Fibroblast of the aortic adventitia (primary cell): Measurements from ENCODE around the gene PLAC9. TPM values are rescaled to one million over a fixed set of nuclear protein-coding genes. Genes with fewer than 3 reads are reported as not detected.

ENCODE experiments used
- DNase-seq: peaks from one replicate; pipeline ENCODE4 v3.0.0-alpha.2; 2010; ENCODE audit warnings: low read depth
- H3K4me3 ChIP-seq: 2 replicates; pipeline ENCODE4 v1.5.1; 2011; ENCODE audit warnings: low read depth, mild to moderate bottlenecking, control low read depth, low read length, moderate library complexity
- CTCF ChIP-seq: IDR thresholded peaks from 2 replicates; pipeline ENCODE4 v1.5.1; 2011; ENCODE audit warnings: mild to moderate bottlenecking, low read length, control low read depth, inconsistent platforms; ENCODE audit not compliant: insufficient read depth
- total RNA-seq: library from RNA; depleted of rRNA; stranded (reverse); fragments of >200 nt; gene quantifications from 2 replicates; pipeline ENCODE4 v1.2.3, GENCODE V29; 2012; ENCODE audit warnings: low replicate concordance

PLAC9 gene
- total RNA-seq, 1 donor = 32.1 TPM

DNA sequence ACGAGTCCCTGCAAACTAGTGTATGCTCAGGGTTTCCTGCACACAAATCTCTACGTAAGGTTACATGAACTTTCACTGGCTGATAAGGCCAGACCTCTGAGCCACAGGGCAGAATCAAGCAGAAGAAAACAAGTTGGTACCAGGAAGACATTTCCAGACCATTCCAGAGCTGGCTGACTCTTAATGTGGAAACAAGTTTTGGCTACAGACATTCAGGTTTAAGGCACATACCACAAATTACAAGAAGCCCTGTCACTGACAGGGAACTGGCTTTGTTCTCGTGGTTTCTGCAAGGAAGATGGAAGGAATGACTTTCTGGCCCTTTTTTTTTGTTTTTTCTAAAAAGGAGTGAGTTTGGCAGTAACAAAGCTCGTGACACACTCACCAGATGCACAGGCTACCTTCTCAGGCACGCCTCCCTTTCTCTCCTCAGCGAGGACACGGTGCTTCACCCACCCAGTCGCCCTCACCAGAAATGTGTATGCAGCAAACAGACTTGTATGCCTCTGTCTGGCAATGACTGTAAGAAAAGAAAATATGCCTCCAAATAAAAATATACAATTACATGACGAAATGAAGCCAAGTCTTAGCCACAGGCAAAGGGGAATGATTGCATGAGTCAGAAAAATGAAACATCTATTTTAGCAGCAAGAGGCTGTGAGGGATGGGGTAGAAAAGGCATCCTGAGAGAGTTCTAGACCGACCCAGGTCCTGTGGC lies 22.6 kb downstream of the PLAC9 start:
- no peak for TF ChIP-seq CTCF
- H3K4me3 ChIP-seq = no peak overlapping the region
- DNase-seq = peak; percentile 99

DNA sequence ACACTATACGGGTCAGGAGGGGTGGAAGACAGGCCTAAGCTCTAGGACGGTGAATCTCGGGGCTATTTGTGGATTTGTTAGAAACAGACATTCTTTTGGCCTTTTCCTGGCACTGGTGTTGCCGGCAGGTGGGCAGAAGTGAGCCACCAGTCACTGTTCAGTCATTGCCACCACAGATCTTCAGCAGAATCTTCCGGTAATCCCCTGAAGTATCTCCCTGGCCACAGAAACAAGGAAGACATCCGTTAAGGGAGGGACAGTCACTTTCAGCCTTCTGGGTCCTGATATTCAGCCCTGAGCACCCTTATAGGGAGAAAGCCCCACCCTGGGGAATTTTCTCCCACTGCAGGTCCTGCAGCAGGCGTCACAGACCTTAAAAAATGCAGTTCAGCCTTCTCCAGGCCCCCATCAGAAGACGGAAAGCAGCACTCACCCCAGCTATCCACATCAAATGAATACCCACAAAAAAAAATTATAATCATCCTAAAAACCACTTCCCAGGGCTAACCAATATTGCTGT lies 23.2 kb downstream of the PLAC9 start:
- no peak for TF ChIP-seq CTCF
- no peak overlapping the region for H3K4me3 ChIP-seq
- DNase-seq = no peak

GRCh38 chr10:80156216-80156615 lies 23.7 kb downstream of the PLAC9 start:
- TF ChIP-seq CTCF = no peak
- no peak for DNase-seq
- no peak overlapping the region for H3K4me3 ChIP-seq

DNA sequence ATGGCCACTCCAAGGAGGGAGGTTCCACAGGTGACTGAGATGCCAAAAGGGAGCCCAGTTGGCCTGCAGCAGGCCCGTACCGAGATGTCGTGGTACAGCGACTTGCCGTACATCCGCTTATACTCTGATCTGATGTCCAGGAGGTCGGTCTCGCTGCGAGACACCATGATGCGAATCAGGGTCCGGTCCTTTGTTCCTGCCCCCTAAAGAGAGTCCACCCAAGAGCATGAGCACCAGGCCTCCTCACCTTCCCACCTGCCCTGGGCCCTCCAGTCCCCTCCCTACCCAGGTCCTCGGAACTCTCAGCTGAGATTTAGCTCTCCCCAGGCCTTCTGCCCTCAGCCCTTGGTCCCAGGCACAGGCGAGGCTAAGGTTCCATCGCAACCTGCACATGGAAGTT lies 25.0 kb downstream of the PLAC9 start:
- no peak for DNase-seq
- TF ChIP-seq CTCF = no peak
- no peak overlapping the region for H3K4me3 ChIP-seq

GRCh38 chr10:80158126-80158525 lies 25.6 kb downstream of the PLAC9 start:
- no peak for TF ChIP-seq CTCF
- DNase-seq = no peak
- no peak overlapping the region for H3K4me3 ChIP-seq

DNA sequence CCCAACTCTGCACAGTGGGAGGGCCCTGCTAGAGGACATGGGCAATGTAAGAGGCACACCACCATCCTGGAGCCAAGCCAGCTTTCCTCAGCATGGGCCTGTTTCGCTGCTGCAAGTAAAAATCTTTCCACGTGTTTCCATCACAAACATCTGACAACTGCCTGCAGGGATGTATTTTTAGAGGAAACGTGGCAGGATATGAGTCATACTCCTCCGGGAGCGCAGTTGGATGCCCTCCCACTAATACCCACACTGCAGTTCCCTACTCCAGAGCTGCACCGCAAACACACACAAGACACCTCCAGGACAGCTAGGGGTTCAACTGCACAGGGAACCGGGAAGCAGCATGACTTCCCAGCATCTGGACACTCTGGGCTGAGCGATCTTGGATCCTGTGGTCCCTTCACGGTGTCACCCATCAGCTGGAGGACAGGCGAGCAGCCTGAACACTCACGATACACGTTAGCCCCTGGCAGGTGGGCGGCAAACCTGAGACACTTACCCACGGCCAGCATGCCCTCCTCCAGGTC lies 26.1 kb downstream of the PLAC9 start:
- no peak for TF ChIP-seq CTCF
- H3K4me3 ChIP-seq = no peak overlapping the region
- DNase-seq = peak; percentile 99
